Progenitor cell of endocrine pancreas (in vitro differentiated cells): ENCODE measurements around the gene CNKSR1. TPM values are rescaled to one million over a fixed set of nuclear protein-coding genes. Genes with fewer than 3 reads are reported as not detected.

ENCODE experiments used
- DNase-seq: peaks from one replicate; pipeline ENCODE4 v3.0.0; 2021; ENCODE audit warnings: low spot score; ENCODE audit not compliant: unreplicated experiment
- H3K27ac Mint-ChIP-seq: 2 replicates; pipeline ENCODE4 v1.8.0; 2021; ENCODE audit warnings: mild to moderate bottlenecking, moderate library complexity, mixed read lengths
- H3K27me3 Mint-ChIP-seq: 2 replicates; pipeline ENCODE4 v1.8.0; 2021; ENCODE audit warnings: mixed read lengths
- H3K36me3 Mint-ChIP-seq: 2 replicates; pipeline ENCODE4 v1.8.0; 2022; ENCODE audit warnings: mixed read lengths; ENCODE audit not compliant: insufficient read depth
- H3K4me1 Mint-ChIP-seq: 2 replicates; pipeline ENCODE4 v1.8.0; 2021; ENCODE audit warnings: low read depth, mixed read lengths
- H3K4me3 Mint-ChIP-seq: 2 replicates; pipeline ENCODE4 v1.8.0; 2021; ENCODE audit warnings: low read depth, mild to moderate bottlenecking, moderate library complexity, mixed read lengths
- H3K9me3 Mint-ChIP-seq: 2 replicates; pipeline ENCODE4 v1.8.0; 2021; ENCODE audit warnings: low read depth, mixed read lengths
- CTCF ChIP-seq: fragments of 200-600 bp; sonication (generic); IDR thresholded peaks from one replicate; pipeline ENCODE4 v1.5.0; 2021; ENCODE audit warnings: antibody characterized with exemption, mild to moderate bottlenecking; ENCODE audit not compliant: unreplicated experiment
- total RNA-seq: library from RNA; stranded (reverse); gene quantifications from 2 replicates; pipeline ENCODE4 v1.2.1, GENCODE V29; 2021

Gene CNKSR1
- total RNA-seq, 1 donor from 2014 or later, result 52.1 TPM

DNA sequence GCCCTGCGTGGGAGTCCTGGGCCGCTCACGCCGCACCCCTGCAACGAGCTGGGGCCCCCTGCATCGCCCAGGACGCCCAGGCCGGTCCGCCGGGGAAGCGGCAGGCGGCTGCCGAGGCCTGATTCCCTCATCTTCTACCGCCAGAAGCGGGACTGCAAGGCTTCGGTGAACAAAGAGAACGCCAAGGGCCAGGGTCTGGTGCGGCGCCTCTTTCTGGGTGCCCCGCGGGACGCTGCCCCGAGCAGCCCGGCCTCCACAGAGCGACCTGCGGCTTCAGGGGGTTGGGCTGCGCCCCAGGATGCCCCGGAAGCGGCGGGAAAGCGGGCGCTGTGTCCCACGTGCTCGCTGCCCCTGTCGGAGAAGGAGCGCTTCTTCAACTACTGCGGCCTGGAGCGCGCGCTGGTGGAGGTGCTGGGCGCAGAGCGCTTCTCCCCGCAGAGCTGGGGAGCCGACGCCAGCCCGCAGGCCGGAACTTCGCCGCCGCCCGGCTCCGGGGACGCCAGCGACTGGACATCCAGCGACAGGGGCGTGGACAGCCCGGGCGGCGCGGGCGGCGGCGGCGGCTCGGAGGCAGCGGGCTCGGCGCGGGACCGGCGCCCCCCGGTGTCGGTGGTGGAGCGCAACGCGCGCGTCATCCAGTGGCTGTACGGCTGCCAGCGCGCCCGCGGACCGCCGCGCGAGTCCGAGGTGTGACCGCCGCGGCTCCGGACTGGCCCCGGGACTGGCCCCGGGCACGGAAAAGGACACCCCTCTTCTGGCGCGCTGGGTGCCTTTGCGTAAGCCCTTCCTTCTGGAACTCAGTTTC is 15.7 kb upstream of the CNKSR1 start:
- DNase-seq, result peak; percentile 50
- peaks cover 28% of the 10 kb centered on the region for H3K27me3 Mint-ChIP-seq
- peak overlapping the region; percentile 67 for H3K4me3 Mint-ChIP-seq
- peak; percentile 46 for TF ChIP-seq CTCF
- H3K36me3 Mint-ChIP-seq, result no peaks in the 10 kb centered on the region
- no peak overlapping the region for H3K27ac Mint-ChIP-seq
- H3K4me1 Mint-ChIP-seq, result peaks cover 17% of the 10 kb centered on the region
- no peaks in the 10 kb centered on the region for H3K9me3 Mint-ChIP-seq

GRCh38 chr1:26162220-26162709 is 15.0 kb upstream of the CNKSR1 start:
- no peak for TF ChIP-seq CTCF
- Mint-ChIP-seq H3K4me3 (peak overlapping the region; percentile 66), H3K27me3 (peaks cover 26% of the 10 kb centered on the region), H3K9me3 (no peaks in the 10 kb centered on the region), H3K4me1 (peaks cover 17% of the 10 kb centered on the region), H3K36me3 (no peaks in the 10 kb centered on the region), H3K27ac (peak overlapping the region; percentile 92)
- no peak for DNase-seq

DNA sequence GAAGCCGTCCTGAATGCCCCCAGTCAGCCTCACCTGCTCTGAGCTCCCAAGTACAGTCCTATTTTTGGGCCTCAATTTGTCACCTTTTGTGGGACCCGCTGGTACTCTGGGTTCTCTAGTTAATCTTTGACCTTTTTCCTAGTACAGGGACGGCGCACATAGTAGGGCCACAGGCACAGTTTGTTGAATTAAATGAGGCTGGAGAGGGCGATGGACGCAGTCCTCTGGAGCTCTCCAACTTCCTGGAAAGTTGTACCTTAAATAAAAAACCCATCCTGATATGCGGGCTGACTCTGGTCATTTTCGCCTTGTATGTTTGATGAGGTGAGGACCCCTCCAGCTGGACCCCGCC is 13.6 kb upstream of the CNKSR1 start:
- Mint-ChIP-seq H3K4me3 (peak overlapping the region; percentile 20), H3K36me3 (no peaks in the 10 kb centered on the region), H3K27me3 (peaks cover 21% of the 10 kb centered on the region), H3K9me3 (no peaks in the 10 kb centered on the region), H3K27ac (no peak overlapping the region), H3K4me1 (peaks cover 13% of the 10 kb centered on the region)
- no peak for DNase-seq
- TF ChIP-seq CTCF, result no peak

DNA sequence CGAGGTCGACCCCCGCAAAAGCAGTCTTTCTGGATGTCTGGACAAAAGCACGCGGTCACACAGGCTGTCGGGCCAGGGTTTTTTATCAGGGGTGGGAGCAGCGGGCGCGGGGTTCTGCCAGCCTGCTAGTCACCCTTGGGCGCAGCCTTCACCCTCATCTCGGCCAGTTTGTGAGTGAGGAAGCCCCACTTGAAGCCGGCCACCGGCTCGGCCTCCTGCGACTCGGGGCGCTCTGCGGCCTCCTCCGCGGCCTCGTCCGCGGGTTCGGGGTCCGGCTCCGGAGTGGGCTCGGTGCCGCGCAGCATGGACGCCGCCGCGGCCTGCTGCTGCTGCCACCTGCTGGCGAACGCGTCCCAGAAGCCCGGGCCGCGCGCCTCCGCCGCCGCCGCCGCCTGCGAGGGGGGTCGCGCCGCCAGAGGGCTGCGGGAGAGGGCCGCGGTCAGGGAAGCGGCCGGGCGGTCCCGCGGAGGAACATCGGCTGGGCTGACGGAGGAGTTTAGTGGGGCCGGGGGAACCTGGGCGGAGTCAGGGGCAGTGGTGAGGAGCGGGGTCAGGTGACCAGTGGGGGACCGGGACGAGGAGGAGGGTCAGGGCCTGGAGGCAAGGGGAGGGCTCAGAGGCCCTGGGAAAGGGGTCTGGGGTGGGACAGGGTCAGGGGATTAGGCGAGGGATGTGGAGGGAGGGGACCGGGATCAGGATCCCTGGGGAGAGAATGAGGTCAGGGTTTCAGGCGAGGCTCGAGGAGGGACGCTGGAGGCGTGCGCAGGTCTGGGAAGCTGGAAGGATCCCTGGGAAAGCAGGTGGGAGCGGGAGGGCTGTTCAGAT is 13.0 kb upstream of the CNKSR1 start:
- Mint-ChIP-seq H3K27me3 (peaks cover 21% of the 10 kb centered on the region), H3K4me1 (peaks cover 13% of the 10 kb centered on the region), H3K9me3 (no peaks in the 10 kb centered on the region), H3K36me3 (no peaks in the 10 kb centered on the region), H3K27ac (peak overlapping the region; percentile 18), H3K4me3 (peak overlapping the region; percentile 66)
- peak; percentile 80 for TF ChIP-seq CTCF
- peak; percentile 66 for DNase-seq
